ENCODE data around the gene LRRC25.

DNA sequence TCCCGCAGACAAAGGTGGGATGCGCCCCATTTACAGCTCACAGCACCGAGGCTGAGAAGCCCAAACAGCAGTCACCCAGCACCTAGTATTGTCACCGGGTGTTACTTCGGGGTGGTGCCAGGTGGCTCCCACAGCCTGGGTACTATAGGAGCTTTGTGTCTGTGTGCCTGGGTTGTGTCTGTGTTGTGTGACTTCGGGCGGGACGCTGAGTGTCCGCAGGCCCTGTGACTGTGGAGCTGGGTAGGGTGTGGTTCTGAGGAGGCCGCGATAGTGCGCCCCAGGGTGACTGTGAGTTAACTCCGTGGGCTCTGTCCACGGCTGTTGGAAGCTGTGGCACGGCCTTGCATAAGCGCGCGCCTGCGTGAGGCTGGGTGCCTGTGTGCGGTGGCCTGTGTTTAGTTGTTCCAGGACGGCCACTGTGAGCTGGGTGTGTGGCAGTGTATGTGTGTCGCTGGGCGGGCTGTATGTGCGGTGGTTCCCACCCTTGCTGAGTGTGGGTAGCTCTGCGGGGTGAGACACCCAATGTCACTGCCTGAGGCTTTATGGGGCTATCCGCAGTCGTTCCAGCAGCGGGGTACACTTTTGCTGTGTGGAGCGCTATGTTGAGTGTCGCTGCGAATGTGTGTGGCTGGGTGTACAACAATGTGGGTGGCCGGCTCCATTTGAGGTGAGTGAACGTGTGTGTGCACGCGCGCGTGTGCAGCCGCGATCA lies 21.2 kb upstream of the LRRC25 start:
- TF ChIP-seq, protein P1, sequence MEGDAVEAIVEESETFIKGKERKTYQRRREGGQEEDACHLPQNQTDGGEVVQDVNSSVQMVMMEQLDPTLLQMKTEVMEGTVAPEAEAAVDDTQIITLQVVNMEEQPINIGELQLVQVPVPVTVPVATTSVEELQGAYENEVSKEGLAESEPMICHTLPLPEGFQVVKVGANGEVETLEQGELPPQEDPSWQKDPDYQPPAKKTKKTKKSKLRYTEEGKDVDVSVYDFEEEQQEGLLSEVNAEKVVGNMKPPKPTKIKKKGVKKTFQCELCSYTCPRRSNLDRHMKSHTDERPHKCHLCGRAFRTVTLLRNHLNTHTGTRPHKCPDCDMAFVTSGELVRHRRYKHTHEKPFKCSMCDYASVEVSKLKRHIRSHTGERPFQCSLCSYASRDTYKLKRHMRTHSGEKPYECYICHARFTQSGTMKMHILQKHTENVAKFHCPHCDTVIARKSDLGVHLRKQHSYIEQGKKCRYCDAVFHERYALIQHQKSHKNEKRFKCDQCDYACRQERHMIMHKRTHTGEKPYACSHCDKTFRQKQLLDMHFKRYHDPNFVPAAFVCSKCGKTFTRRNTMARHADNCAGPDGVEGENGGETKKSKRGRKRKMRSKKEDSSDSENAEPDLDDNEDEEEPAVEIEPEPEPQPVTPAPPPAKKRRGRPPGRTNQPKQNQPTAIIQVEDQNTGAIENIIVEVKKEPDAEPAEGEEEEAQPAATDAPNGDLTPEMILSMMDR (IDR thresholded peaks at IDR 0.05 in 2 of 3, conservative IDR thresholded peaks at IDR 0.05 in 1 of 3; ENCODE audit: borderline replicate concordance in 1 of 3, insufficient read depth in 1 of 3, low read depth in 2 of 3, low read length in 2 of 3) = no peak
- TF ChIP-seq EZH2 (IDR thresholded peaks at IDR 0.05) = no peak
- no peak for TF ChIP-seq POLR2AphosphoS5 (IDR thresholded peaks at IDR 0.05; ENCODE audit: low read depth, low read length)
